Muscle layer of colon (tissue), 2 donors: ENCODE measurements around the gene CTRB2.
"Not testable (repeated sequence)": the region's sequence is repeated elsewhere in the genome, so short reads cannot be mapped to it uniquely, and the experiment has no call there.

Experiments used
- H3K27ac ChIP-seq: one replicate; pipeline ENCODE4 v1.7.0; 2013; ENCODE audit warnings: low read depth, mild to moderate bottlenecking, low read length, moderate library complexity
- H3K27me3 ChIP-seq, 2 donors: one replicate each; pipeline ENCODE4 v1.7.0; 2013; ENCODE audit warnings: low read length in 2 of 2, mild to moderate bottlenecking in 2 of 2; ENCODE audit not compliant: insufficient read depth in 2 of 2, control insufficient read depth in 1 of 2
- H3K36me3 ChIP-seq: one replicate; pipeline ENCODE4 v1.7.0; 2013; ENCODE audit warnings: mild to moderate bottlenecking, low read length; ENCODE audit not compliant: insufficient read depth
- H3K4me1 ChIP-seq: one replicate; pipeline ENCODE4 v1.7.0; 2013; ENCODE audit warnings: mild to moderate bottlenecking, low read length; ENCODE audit not compliant: insufficient read depth
- H3K4me3 ChIP-seq, 2 donors: one replicate each; pipeline ENCODE4 v1.7.0; 2013; ENCODE audit warnings: low read length in 2 of 2, low read depth in 1 of 2, mild to moderate bottlenecking in 1 of 2, moderate library complexity in 1 of 2
- H3K9ac ChIP-seq: one replicate; pipeline ENCODE4 v1.7.0; 2013; ENCODE audit warnings: low read length
- H3K9me3 ChIP-seq: one replicate; pipeline ENCODE4 v1.7.0; 2013; ENCODE audit warnings: mild to moderate bottlenecking, low read length
- donor health status: abdominal sarcoma.
- donor health status: Adenocarcinoma of cecum.

Gene CTRB2

GRCh38 chr16:75248536-75249380 lies 41.8 kb upstream of the CTRB2 start:
- H3K4me1 ChIP-seq, result peaks cover 89% of the 10 kb centered on the region
- peak overlapping the region in 1 of 2 donors; percentile 9 for H3K4me3 ChIP-seq
- no peaks in the 10 kb centered on the region for H3K36me3 ChIP-seq
- H3K9ac ChIP-seq, result no peak overlapping the region
- H3K27ac ChIP-seq, result no peak overlapping the region
- H3K9me3 ChIP-seq, result no peaks in the 10 kb centered on the region
- H3K27me3 ChIP-seq, result no peaks in the 10 kb centered on the region

DNA sequence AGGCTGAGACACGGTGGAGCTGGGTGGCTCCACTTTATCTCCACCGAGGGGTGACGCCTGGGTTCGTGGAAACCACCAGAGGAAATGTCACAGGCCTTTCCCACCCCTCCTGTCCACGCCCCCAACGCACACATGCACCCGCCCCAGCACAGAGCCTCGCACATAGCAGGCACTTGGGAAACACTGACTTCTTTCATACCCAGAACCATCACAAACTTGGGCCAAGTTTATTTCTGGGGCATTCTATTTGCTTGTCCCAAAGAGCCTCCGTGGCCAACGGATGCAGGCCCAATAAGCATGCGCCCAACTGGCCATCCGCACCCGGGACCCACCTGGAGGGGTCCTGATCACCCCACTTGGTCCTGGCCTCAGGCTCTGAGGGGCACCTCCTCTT lies 41.2 kb upstream of the CTRB2 start:
- Histone ChIP-seq H3K27ac (no peak overlapping the region), H3K4me3 (no peak overlapping the region), H3K9me3 (no peaks in the 10 kb centered on the region), H3K27me3 (no peaks in the 10 kb centered on the region), H3K4me1 (peaks cover 89% of the 10 kb centered on the region), H3K36me3 (no peaks in the 10 kb centered on the region), H3K9ac (no peak overlapping the region)

GRCh38 chr16:75247249-75247648 lies 40.3 kb upstream of the CTRB2 start:
- Histone ChIP-seq H3K9ac (peak overlapping the region; percentile 15), H3K9me3 (no peaks in the 10 kb centered on the region), H3K36me3 (peaks cover 2% of the 10 kb centered on the region), H3K27me3 (no peaks in the 10 kb centered on the region), H3K4me1 (peaks cover 80% of the 10 kb centered on the region), H3K4me3 (no peak overlapping the region), H3K27ac (peak overlapping the region; percentile 57)

GRCh38 chr16:75246504-75247205 lies 39.7 kb upstream of the CTRB2 start:
- Histone ChIP-seq H3K9ac (no peak overlapping the region), H3K27me3 (no peaks in the 10 kb centered on the region), H3K27ac (peak overlapping the region; percentile 57), H3K36me3 (peaks cover 8% of the 10 kb centered on the region), H3K4me1 (peaks cover 75% of the 10 kb centered on the region), H3K4me3 (no peak overlapping the region), H3K9me3 (no peaks in the 10 kb centered on the region)

GRCh38 chr16:75244844-75245758 lies 38.1 kb upstream of the CTRB2 start:
- Histone ChIP-seq H3K9ac (peak overlapping the region; percentile 71), H3K4me3 (no peak overlapping the region), H3K36me3 (peaks cover 13% of the 10 kb centered on the region), H3K27ac (peak overlapping the region; percentile 83), H3K27me3 (no peaks in the 10 kb centered on the region), H3K4me1 (peaks cover 70% of the 10 kb centered on the region), H3K9me3 (no peaks in the 10 kb centered on the region)

DNA sequence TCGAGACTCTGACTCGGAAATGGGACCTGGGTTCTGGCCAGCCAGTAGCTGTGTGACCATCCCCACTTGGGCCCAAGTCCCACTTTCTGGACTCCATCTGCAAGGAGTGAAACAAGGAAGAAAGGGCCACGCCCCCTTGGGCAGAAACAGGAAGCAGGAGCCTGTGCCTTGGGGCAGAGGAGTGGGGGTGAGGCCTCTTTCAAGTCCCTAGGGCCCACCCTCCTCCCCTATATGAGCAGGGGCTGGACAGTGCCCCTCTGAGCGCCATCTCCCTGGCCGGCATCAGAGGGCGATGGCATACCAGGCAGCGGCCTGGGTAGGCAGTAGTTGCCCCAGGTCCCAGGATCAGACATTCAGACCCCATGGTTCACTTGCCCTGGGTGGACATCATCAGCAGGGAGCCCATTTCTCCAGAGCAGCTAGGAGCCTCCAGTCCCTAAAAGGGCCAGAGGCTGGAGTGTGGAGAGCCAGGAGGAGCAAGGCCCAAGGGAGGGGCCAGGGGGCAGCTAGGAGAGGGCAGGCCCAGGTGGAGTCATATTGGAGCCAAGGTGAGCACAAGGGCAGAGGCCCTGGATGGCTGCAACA lies 37.4 kb upstream of the CTRB2 start:
- no peaks in the 10 kb centered on the region for H3K27me3 ChIP-seq
- H3K4me3 ChIP-seq, result no peak overlapping the region
- peak overlapping the region; percentile 71 for H3K9ac ChIP-seq
- H3K36me3 ChIP-seq, result peaks cover 13% of the 10 kb centered on the region
- H3K27ac ChIP-seq, result peak overlapping the region; percentile 83
- peaks cover 63% of the 10 kb centered on the region for H3K4me1 ChIP-seq
- no peaks in the 10 kb centered on the region for H3K9me3 ChIP-seq

DNA sequence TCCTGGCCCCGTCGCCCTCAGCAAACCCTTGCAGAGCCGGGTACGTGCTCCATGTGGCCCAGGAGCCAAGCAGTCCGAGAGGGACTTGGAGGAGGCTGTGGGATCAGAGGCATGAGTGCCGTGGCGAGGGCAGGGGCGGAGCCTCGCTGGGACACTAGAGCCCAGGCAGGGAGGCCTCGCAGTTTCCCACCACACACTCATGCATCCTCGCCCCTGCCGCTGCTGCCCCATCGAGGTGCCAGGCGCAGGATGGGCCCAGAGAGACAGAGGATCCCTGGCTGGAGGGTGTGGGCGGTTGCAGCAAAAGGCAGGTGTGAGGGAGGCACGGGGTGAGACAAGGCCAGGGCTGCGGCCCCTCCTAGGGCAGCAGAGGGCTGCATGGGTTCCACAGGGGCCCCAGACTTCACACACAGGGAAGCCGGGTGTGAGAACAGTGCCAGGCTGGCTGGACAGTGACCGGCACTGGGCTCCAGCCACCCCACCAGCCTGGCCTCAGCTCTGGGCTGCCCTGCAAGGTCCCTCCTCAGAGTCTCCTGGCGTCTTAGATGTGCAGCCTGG lies 36.8 kb upstream of the CTRB2 start:
- peaks cover 13% of the 10 kb centered on the region for H3K36me3 ChIP-seq
- no peaks in the 10 kb centered on the region for H3K9me3 ChIP-seq
- peak overlapping the region; percentile 83 for H3K27ac ChIP-seq
- H3K27me3 ChIP-seq, result no peaks in the 10 kb centered on the region
- H3K9ac ChIP-seq, result no peak overlapping the region
- peaks cover 63% of the 10 kb centered on the region for H3K4me1 ChIP-seq
- no peak overlapping the region for H3K4me3 ChIP-seq

GRCh38 chr16:75242436-75243078 lies 35.6 kb upstream of the CTRB2 start:
- Histone ChIP-seq H3K36me3 (peaks cover 13% of the 10 kb centered on the region), H3K4me1 (peaks cover 63% of the 10 kb centered on the region)
- not testable (repeated sequence) for H3K27ac ChIP-seq, H3K4me3 ChIP-seq, H3K9me3 ChIP-seq, H3K27me3 ChIP-seq, H3K9ac ChIP-seq

GRCh38 chr16:75241955-75242354 lies 35.0 kb upstream of the CTRB2 start:
- no peaks in the 10 kb centered on the region for H3K27me3 ChIP-seq
- H3K27ac ChIP-seq, result no peak overlapping the region
- H3K9ac ChIP-seq, result no peak overlapping the region
- H3K9me3 ChIP-seq, result no peaks in the 10 kb centered on the region
- no peak overlapping the region for H3K4me3 ChIP-seq
- H3K36me3 ChIP-seq, result peaks cover 13% of the 10 kb centered on the region
- peaks cover 58% of the 10 kb centered on the region for H3K4me1 ChIP-seq

GRCh38 chr16:75241412-75241811 lies 34.5 kb upstream of the CTRB2 start:
- Histone ChIP-seq H3K36me3 (peaks cover 13% of the 10 kb centered on the region), H3K27me3 (no peaks in the 10 kb centered on the region), H3K4me1 (peaks cover 52% of the 10 kb centered on the region), H3K9me3 (no peaks in the 10 kb centered on the region), H3K4me3 (no peak overlapping the region), H3K9ac (no peak overlapping the region), H3K27ac (no peak overlapping the region)
